Calu3 (cell line): ENCODE results near the gene BDKRB2. TPM values are rescaled to one million over a fixed set of nuclear protein-coding genes. Genes with fewer than 3 reads are reported as not detected.

Source experiments
- BruUV-seq: library from RNA; stranded (reverse); fragments of 400-500 nt; replicated peaks from 2 replicates; lab custom pipeline; 2021; lab: Mats Ljungman, UMichigan
- CTCF ChIA-PET: fragments of 300-600 bp; sonication (Branson Sonifier 250); formaldehyde crosslinking; loops from one replicate; lab custom pipeline; 2022; ENCODE audit warnings: antibody characterized with exemption; lab: Charles Lee
- DNase-seq: peaks from one replicate; pipeline ENCODE4 v3.0.0; 2022
- H3K27ac Mint-ChIP-seq: one replicate; pipeline ENCODE4 v1.8.0; 2022; ENCODE audit warnings: mixed read lengths; ENCODE audit not compliant: unreplicated experiment
- H3K27me3 Mint-ChIP-seq: one replicate; pipeline ENCODE4 v1.8.0; 2022; ENCODE audit warnings: mixed read lengths; ENCODE audit not compliant: unreplicated experiment
- H3K36me3 Mint-ChIP-seq: one replicate; pipeline ENCODE4 v1.8.0; 2022; ENCODE audit warnings: mild to moderate bottlenecking, moderate library complexity, mixed read lengths; ENCODE audit not compliant: insufficient read depth, unreplicated experiment
- H3K4me1 Mint-ChIP-seq: one replicate; pipeline ENCODE4 v1.8.0; 2022; ENCODE audit warnings: mild to moderate bottlenecking, low read depth, mixed read lengths; ENCODE audit not compliant: unreplicated experiment
- H3K4me3 Mint-ChIP-seq: one replicate; pipeline ENCODE4 v1.8.0; 2022; ENCODE audit warnings: mild to moderate bottlenecking, low read depth, moderate library complexity, mixed read lengths; ENCODE audit not compliant: unreplicated experiment
- H3K9me3 Mint-ChIP-seq: one replicate; pipeline ENCODE4 v1.8.0; 2022; ENCODE audit warnings: low read depth, mixed read lengths; ENCODE audit not compliant: unreplicated experiment
- CTCF ChIP-seq: fragments of 200-600 bp; IDR thresholded peaks from one replicate; pipeline ENCODE4 v1.8.0; 2022; ENCODE audit warnings: antibody characterized with exemption; ENCODE audit not compliant: unreplicated experiment
- intact Hi-C: fragments of 100-400 bp; cut with micrococcal nuclease; formaldehyde crosslinking; loops from one replicate; pipeline ENCODE4 v1.10.0; 2022; ENCODE audit not compliant: unreplicated experiment
- total RNA-seq: library from RNA; stranded (reverse); gene quantifications from 2 replicates; pipeline ENCODE4 v1.2.3, GENCODE V29; 2022

The BDKRB2 gene
- total RNA-seq, 1 experiment from 2014 or later, result 0.28 TPM

- H3K27ac Mint-ChIP-seq, result no peak overlapping the region
- CTCF ChIA-PET, result no interaction called here
- TF ChIP-seq CTCF, result no peak
- no peak overlapping the region for H3K4me3 Mint-ChIP-seq
- intact Hi-C loops, result no loop called here
- no peaks in the 10 kb centered on the region for H3K4me1 Mint-ChIP-seq
- no peaks in the 10 kb centered on the region for H3K36me3 Mint-ChIP-seq
- BruUV-seq, result no TSS peak
- no peaks in the 10 kb centered on the region for H3K9me3 Mint-ChIP-seq
- H3K27me3 Mint-ChIP-seq, result peaks cover 12% of the 10 kb centered on the region
- no peak for DNase-seq
These were observed 27.0 kb downstream of the BDKRB2 start for GRCh38 chr14:96231526-96232130.

GRCh38 chr14:96232506-96232905 lies 27.9 kb downstream of the BDKRB2 start:
- peaks cover 6% of the 10 kb centered on the region for H3K27me3 Mint-ChIP-seq
- no peak for TF ChIP-seq CTCF
- CTCF ChIA-PET, result no interaction called here
- H3K4me3 Mint-ChIP-seq, result no peak overlapping the region
- H3K36me3 Mint-ChIP-seq, result no peaks in the 10 kb centered on the region
- H3K9me3 Mint-ChIP-seq, result no peaks in the 10 kb centered on the region
- H3K27ac Mint-ChIP-seq, result no peak overlapping the region
- intact Hi-C loops, result no loop called here
- no peaks in the 10 kb centered on the region for H3K4me1 Mint-ChIP-seq
- BruUV-seq, result no TSS peak
- DNase-seq, result no peak

- CTCF ChIA-PET, result no interaction called here
- no peak for DNase-seq
- Mint-ChIP-seq H3K9me3 (no peaks in the 10 kb centered on the region), H3K4me3 (no peak overlapping the region), H3K27ac (no peak overlapping the region), H3K27me3 (no peaks in the 10 kb centered on the region), H3K4me1 (no peaks in the 10 kb centered on the region), H3K36me3 (no peaks in the 10 kb centered on the region)
- no peak for TF ChIP-seq CTCF
- intact Hi-C loops, result no loop called here
- BruUV-seq, result no TSS peak
These were observed 29.0 kb downstream of the BDKRB2 start for GRCh38 chr14:96233661-96234060.

GRCh38 chr14:96235426-96235825 lies 30.8 kb downstream of the BDKRB2 start:
- Mint-ChIP-seq H3K27me3 (no peaks in the 10 kb centered on the region), H3K4me3 (no peak overlapping the region), H3K4me1 (no peaks in the 10 kb centered on the region), H3K27ac (no peak overlapping the region), H3K9me3 (no peaks in the 10 kb centered on the region), H3K36me3 (no peaks in the 10 kb centered on the region)
- CTCF ChIA-PET, result interaction anchor here (0.7 kb wide), 1 partner anchor 150 kb away, joined by 3 read pairs; no protein-coding TSS in a partner anchor
- DNase-seq, result no peak
- BruUV-seq, result no TSS peak
- intact Hi-C loops, result no loop called here
- TF ChIP-seq CTCF, result no peak
